ENCODE results near the gene AP3D1.

AP3D1 gene

DNA sequence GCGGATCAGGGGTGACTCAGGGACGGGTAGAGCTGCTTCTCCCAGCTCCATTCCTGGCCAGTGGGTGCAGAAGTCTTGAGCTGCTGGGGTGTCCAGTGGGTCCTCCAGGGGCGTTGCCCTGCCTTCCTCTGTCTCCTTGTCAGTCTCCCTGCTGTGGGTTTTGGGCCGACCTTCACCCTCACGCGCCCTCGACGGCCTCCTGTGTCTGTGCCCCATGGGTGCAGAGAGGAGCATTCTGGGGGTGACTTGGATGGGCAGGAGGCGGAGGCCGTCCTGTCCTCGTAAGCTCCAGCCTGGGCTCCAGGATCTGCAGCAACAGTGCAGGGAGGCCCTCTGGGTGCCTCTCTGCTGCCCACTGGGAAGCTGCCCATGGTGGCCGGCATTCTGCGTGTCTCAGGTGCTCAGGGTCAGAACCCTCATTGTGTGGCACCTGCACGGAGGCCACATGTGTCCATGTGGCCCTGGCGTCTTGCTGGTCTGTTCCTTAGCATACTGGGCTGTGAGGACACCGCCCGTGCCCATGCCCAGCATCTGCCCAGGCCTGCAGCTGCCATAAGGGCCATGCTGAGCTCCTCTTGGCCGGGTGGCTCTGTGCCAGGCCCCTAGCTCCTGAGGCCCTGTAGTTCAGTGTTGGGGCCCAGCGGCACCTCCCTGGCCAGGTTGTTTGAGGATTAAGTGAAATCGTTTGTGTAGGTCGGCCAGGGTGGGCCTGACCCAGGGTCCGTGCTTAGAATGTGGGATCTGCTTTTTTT lies 29.7 kb upstream of the AP3D1 start:
- DNase-seq, result no peak

DNA sequence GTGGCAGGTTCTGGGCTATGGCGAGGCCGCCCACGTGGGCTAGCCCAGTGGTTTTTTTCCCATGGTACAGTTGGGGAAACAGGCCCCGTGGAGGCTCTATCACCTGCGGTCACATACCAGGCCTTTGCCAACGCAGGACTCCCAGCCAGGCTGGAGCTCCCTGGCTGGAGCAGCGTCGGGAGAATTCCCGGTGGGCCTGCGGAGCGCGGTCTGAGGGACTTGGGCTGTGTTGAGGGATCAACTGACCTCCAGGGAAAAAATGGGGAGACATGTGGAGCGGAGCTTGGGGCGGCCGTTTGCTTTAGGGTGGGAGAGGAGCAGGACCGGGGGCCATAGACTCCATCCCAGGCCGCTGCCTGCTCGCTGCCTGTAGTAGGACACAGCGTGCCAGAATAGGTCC lies 28.7 kb upstream of the AP3D1 start:
- DNase-seq, result no peak

DNA sequence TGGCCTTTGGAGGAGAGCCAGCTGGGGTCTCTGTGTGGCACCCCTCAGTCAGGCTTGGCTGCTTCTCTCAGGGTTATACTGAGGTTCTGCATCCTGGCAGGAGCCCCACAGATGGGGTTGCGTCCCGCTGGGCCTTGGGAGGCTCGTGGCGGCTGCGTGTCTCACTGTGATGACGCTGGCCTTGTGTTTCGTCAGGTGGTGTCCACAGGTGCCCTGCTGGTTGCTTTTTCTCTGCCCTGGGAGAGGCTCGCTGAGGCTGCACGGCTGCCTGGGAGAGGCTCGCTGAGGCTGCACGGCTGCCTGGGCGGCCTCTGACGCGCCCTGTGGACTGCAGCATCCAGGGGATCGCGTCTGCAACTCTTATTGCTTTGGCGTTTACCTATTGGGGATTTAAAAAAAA lies 27.7 kb upstream of the AP3D1 start:
- no peak for DNase-seq

DNA sequence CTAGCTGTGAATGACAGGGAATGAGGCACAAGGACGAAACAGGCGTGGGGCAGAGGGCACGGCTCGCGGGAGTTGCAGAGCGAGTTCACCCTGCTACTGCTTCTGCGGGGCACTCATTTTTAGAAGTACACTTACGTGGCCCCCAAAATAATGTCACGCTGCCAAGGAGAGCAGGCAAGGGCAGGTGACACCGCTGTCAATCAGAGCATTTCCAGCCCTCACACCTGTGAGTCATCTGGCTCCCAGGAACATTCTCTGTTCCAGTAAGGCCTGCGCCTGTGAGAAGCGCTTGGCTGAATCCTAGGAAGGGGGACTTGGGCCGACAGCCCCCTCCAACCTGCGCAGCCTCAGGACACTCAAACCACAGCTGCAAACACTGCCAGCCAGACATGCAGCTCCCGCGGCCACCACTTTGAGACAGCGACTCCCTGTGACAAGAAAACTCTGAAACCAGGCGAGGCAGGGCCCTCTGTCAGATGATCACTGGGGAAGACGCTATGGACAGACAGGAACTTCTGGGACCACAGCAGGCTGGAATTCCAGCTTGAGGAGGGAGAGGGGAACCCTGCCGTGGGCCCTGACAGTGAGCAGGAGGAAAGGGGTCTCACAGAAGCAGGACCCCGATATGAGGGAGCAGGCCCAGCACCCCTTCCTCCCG lies 25.1 kb upstream of the AP3D1 start:
- DNase-seq, result no peak

DNA sequence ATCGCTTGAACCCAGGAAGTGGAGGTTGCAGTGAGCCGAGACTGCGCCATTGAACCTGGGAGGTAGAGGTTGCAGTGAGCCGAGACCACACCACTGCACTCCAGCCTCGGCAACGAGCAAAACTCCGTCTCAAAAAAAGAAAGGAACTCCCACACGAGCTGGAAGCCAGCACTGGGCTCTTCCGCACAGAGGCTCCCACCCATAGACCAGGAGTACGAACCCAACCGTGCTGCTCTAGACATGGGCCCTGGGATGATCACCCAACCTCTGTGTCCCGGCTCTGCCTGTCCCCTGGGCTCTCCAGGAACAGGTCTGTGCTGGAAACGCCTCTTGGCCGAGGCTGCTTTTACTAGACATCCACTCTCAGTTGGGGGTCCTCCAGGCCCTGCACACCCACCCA lies 24.4 kb upstream of the AP3D1 start:
- no peak for DNase-seq

DNA sequence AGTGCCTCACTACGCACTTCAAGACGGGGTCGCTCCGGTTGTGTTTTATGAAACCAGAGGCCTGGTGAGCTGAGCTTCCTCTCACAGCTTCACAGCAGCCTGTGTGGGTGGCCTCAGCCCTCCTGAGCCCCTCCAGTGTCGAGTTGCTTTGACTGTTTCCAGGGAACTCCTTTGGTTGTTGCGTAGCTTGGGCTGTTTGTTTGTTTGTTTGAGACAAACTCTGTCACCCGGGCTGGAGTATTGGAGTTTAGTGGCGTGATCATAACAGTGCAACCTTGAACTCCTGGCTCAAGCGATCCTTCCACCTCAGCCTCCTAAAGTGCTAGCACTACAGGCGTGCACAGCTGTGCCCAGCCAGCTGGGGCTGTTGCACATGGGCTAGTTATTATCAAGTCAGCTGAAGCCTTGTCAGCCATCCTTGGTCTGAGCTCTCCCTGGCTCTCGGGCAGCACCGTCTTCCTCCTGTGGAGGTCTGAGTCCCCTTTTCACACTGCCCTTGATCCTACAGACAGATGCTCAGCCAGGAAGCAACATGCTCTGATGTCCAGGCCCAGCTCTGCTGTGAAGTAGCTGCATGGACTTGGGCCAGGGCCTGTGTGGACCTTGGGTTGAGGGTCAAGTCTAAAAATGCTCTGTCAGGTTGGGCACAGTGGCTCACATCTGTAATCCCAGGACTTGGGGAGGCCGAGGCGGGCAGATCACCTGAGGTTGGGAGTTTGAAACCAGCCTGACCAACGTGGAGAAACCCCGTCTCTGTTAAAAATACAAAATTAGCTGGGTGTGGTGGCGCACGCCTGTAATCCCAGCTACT lies 22.6 kb upstream of the AP3D1 start:
- DNase-seq, result no peak

DNA sequence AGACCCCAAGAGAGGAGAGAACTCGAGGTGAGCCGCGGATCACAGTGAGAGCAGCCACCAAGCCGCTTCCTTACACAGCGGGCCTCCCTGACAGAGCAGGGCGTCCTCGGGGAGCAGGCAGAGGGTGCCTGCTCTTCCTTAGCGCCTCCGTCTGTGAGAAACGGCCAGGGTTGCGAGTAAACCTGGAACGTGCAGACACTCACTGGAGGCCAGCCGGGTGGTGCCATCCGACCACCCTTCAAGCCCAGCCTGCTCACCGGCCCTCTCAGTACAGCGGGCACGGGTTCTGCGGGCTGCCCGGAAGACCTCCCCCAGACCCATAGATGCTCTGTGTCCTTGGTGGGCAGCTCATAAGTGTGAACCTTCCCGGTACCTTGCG lies 22.0 kb upstream of the AP3D1 start:
- no peak for DNase-seq

DNA sequence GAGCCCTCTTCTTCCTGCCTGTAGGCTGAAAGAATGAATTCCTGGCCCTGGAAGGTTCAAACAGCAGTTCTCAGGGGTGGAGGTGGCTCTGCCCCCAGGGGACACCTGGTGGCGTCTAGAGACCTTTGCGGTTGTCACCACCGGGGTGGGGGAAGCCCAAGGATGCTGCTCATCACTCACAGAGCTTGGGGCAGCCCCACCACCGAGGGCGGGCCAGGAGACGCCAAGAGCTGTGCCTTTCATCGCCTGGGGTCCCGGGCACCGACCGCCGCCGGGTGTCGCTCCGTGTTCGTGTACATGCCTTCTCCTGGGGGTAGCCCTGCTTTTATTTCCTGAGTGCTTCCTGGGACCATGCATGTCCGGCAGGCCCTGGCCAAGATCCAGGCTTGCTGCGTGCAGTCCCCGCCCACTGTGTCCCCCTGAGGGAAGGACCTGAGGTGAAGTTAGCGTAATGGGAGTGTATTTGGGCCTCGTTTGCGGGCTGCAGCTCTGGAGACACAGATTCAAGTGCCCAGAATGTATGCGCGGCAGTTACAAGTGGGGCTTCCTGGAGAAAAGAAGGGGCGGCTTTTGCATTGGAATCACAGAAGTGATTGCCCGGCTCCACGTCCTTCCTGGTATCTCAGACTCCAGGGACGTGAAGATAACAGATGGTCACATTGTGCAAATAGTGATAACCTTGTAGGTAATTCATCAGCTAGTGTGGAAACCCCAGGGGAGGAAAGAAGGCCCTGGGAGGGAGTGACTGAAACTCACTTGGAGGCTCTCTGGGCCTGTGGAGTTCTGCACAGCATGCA lies 20.2 kb upstream of the AP3D1 start:
- DNase-seq, result no peak

DNA sequence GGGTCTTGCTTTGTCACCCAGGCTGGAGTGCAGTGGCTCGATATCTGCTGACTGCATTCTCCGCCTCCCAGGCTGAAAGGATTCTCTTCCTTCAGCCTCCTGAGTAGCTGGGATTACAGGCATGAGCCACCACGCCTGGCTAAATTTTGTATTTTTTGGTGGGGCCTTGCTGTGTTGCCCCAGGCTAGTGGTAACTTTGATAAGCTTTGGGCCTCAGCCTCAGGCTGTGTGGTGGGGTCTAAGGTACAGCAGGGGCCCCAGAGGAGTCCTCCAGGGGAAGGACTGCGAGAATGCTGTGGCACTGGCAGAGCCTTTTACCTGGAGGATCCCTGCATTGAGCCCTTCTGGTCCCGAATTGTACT lies 19.6 kb upstream of the AP3D1 start:
- DNase-seq, result no peak

DNA sequence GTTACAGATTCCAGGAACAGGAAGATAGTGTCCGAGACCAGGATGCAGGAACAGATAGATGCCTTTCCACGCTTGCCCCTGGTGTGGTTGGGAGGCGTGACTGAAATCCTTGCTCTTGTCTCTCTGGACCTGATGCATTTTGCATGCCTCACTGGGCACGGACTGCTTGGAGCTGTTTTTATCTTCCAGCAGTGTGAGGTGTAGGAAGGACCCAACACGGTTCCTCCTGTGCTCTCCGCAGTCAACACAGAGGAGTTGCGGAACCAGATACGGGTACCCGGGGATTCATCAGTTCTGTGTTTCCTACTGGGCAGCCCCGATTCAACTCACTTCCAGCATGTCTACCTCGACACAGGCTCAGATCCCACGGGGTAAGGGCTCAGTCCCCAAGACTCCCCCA lies 18.9 kb upstream of the AP3D1 start:
- no peak for DNase-seq

DNA sequence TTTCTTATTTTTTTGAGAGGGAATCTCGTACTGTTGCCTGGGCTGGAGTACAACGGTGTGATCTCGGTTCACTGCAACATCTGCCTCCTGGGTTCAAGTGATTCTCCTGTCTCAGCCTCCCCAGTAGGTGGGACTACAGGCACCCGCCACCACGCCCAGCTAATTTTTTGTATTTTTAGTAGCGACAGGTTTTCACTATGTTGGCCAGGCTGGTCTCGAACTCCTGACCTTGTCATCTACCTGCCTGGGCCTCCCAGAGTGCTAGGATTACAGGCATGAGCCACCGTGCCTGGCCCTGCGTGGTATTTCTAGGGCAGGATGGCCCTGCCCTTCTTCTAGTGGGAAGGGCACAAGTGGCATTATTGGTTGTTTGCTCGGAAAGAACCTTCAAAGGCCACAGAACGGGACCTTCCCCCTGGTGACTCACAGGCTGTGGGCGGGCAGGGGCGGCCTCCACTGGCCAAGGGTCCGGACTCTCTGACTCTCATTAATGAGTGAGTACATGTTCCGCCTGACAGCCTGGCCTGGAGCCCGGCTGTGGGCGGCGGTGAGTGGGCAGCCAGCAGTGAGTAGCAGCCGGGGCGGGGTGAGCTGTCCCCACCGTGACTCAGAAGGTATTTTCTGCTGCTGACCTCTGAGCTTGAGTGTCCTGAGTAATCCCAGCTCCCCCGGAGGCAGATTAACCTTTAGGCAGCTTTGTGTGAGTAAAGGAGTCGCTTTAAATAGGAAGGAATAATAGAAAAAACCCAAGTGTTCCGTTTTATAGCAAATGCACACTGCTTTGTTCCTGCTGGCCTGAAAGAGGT lies 17.5 kb upstream of the AP3D1 start:
- peak; percentile 94 for DNase-seq

DNA sequence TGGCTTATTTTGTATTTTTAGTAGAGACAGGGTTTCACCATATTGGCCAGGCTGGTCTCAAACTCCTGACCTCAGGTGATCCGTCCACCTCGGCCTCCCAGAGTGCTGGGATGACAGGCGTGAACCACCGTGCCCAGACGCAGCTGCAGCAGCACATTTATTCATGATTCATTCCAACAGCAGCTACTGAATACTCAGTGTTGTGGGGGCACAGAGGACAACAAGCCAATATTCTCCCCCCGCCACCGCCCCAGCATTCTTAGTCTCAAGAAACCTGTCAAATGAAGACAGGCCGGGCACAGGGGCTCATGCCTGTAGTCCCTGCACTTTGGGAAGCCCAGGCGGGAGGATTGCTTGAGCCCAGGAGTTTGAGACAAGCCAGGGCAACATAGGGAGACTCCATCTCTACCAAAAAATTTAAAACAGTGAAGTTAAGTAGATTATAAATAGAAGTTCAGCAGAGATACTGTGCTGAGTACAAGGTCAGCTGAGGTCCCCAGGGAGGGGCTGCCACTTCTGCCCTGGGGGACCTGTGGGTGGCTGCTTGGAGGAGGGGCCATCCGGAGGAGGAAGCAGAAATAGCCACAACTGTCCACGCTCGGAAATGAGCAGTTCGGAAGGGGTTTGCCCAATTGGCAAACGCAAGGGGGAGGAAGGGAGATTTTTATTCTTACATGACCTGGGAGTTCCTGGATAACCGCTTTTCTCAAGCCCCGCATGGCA lies 16.7 kb upstream of the AP3D1 start:
- no peak for DNase-seq

DNA sequence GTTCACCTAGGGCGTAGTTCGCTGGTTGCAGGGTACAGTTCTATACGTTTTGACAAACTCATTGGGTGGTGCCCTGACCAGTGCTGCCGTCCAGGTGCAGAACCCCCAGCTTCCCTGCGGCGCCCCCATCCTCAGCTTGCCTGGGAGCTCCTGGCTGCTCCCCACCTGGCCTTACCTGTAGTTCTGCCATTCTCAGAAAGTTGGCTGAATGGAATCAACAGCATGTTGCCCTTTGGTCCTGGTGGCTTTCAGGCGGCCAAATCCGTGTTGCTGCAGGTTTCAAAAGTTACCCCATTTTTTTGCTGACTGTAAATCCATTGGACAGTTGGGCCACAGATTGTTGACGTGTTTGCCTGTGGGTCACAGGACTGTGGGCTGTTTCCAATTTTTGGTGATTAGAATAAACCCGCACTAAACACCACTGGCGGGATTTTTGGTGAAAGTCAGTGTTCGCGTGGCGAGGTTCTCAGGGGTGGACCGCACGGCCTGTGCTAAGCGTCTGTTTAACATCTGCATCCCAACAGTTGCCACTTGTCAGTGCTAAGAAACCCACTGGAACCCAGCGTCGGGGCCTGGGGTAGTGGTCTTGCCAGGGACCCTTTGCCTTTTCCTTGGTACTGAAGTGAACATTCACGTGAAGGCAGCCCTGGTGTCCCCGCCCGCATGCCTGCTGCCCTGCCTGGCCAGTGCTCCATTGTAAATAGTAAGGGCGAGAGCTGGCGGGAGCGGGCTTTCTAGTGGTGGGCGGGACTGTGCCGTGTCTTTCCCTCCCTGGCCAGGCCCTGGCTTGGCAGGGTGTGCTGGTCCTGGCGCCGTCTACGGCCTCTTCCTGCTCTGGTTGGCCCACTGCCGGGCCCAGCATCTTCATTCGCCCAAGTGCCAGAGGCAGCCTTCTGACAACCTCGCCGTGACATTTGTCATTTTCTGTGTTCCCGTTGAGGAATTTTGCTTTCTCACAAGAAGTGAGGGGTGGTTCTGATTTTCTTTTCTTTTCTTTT lies 15.7 kb upstream of the AP3D1 start:
- no peak for DNase-seq

DNA sequence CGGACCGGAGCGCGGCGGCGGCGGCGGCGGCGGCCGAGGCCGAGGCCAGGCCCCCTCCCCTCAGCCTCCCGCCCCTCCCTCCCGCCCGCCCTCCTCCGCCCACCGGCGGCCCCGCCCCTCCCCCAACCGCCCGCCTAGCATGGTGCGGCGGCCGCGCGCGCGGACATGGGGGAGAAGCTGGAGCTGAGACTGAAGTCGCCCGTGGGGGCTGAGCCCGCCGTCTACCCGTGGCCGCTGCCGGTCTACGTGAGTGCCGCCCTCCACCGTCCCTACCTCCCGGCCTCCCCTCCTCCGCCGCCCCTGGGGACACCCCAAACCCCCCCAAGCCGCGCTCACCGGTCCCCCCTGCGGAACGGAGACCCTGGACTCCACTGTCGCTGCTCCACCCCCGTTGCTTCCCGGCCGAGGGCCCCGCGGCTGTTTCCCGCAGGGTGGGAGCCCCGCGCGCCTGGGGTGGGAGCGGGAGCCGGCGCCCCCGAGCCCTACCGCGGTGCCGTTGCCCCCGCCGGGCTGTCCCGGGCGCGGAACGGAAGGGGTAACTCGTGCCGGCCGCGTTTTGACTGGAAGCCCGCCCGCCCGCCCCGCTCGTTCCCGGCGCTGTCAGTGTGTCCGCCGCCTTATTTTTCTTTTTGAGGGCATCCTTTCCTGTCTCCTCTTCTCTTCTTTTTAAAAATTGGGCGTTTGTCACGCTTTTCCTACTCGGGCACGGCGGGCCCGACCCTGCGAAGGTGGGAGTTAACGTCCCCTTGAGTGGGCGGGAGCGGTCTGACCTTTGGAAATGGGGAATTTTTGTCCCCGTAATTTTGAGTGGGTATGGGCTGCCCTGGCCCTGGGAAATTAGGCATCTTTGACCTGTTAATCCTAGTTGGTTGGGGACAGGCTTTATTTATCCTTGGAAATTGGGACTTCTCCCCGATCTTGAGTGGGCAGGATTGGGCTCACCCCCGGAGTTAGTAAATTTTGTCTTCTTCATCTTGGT lies 12.9 kb upstream of the AP3D1 start:
- DNase-seq, result no peak

DNA sequence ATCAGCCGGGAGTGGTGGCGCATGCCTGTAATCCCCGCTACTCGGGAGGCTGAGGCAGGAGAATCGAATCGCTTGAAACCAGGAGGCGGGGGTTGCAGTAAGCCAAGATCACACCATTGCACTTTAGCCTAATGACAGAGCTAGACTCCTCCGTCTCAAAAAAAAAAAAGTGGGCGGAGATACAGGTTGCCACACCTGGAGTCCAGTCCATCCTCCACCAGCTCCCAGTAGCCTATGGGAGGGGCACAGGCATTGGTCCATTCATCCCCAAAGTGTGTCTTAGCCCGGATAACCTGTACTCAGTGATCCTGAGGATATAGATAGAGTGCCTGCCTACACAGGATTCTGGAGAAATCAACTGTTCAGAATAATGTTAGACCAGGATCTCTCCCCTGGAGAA lies 9.0 kb upstream of the AP3D1 start:
- DNase-seq, result no peak

DNA sequence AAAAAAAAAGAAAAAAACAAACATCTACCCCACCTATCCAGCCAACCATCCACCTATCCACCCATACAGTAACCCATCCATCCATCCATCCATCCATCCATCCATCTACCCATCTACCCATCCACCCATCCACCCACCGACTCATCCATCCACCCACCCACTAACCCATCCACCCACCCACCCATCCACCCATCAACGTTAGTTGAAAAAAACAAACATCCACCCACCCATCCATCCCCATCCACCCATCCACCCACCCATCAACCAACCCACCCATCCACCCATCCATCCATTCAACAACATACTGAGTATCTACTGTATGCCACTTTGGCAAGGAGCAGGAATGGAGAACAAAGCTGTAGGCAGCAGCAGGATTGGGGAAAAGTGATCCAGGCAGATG lies 6.1 kb upstream of the AP3D1 start:
- no peak for DNase-seq

DNA sequence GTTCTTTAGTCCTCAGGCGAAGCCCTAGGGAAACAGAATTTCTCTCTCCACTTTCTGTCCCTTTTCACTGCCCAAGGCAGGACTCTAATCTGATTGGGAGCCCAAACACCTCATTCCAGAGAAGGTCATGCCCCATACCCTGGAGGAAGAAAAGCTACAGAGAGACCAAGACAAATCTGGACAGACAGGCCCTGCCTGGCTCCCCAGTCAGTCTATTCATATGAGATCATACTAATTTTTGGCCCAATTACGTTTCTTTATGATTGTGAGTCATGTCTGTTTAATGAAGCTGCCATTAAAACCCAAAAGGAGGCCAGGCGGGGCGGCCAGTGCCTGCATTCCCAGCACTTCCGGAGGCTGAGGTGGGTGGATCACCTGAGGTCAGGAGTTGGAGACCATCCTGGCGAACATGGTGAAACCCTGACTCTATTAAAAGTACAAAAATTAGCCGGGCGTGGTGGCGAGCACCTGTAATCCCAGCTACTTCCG lies 3.3 kb upstream of the AP3D1 start:
- no peak for DNase-seq

DNA sequence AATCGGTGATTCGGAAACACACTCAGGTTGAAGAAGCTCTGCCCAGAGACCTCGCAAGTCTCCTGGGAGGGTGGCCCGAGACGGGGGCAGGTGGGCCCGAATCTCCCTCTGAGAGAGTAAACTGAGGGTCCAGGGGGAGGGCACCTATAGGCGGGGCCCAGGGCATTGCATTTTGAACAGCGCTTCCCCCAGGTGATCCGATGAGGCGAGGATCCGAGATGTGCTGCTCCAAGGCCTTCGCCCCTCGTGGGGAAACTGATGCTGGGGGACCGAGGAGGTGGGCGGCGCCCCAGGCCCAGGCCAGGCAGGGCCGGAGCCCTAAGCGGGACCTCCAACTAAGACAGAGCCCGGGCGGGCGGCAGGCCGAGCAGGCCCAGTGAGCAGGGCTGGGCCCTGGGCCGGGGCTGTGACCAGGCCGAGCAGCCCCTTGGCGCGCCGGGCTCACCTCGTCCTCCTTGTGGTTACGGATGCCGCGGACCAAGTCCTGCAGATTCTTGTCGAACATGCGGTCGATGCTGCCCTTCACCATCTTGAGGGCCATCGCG lies 500 bp downstream of the AP3D1 start:
- DNase-seq, result no peak

Measured in GOT3 (cell line).